Esophagus muscularis mucosa (tissue), 4 donors: Measurements from ENCODE around the gene TMC5. TPM values are rescaled to one million over a fixed set of nuclear protein-coding genes. Genes with fewer than 3 reads are reported as not detected.
"Not testable (repeated sequence)": the region's sequence is repeated elsewhere in the genome, so short reads cannot be mapped to it uniquely, and the experiment has no call there.

ENCODE experiments used
- DNase-seq: peaks from one replicate; pipeline ENCODE4 v3.0.0-alpha.2; 2017; ENCODE audit errors: extremely low spot score
- H3K27ac ChIP-seq, 4 donors: fragments of 200-600 bp; sonication (generic); replicated peaks in 1 of 4; 1 replicate in 3 of 4; 2 replicates in 1 of 4; pipeline ENCODE4 v1.5.1; 2016 to 2019; ENCODE audit warnings: mild to moderate bottlenecking in 1 of 4
- H3K27me3 ChIP-seq, 4 donors: fragments of 200-600 bp; sonication (generic); one replicate each; pipeline versions ENCODE4 v1.5.1 to v1.6.0; 2016 to 2019
- H3K36me3 ChIP-seq, 4 donors: fragments of 200-600 bp; sonication (generic); one replicate each; pipeline ENCODE4 v1.5.1; 2016 to 2019
- H3K4me1 ChIP-seq, 4 donors: fragments of 200-600 bp; sonication (generic); one replicate each; pipeline ENCODE4 v1.5.1; 2016 to 2019
- H3K4me3 ChIP-seq, 4 donors: fragments of 200-600 bp; sonication (generic); 1 replicate in 2 of 4; 2 replicates in 2 of 4; pipeline ENCODE4 v1.5.1; 2016 to 2019; ENCODE audit warnings: mild to moderate bottlenecking in 4 of 4, moderate library complexity in 1 of 4
- H3K9me3 ChIP-seq, 4 donors: fragments of 200-600 bp; sonication (generic); 1 replicate in 3 of 4; 2 replicates in 1 of 4; pipeline ENCODE4 v1.5.1; 2016 to 2019
- EP300 ChIP-seq: sonication (generic); formaldehyde crosslinking; IDR thresholded peaks from one replicate; pipeline ENCODE4 v1.6.1; 2017; ENCODE audit warnings: antibody characterized with exemption
- POLR2A ChIP-seq: fragments of 450-650 bp; IDR thresholded peaks from one replicate; pipeline ENCODE4 v1.6.1; 2017; ENCODE audit warnings: antibody characterized with exemption, moderate library complexity, mild to moderate bottlenecking, low read depth
- POLR2AphosphoS5 ChIP-seq, 2 donors: sonication (generic); formaldehyde crosslinking; IDR thresholded peaks; one replicate each; pipeline ENCODE4 v1.6.1; 2017; ENCODE audit warnings: antibody characterized with exemption in 2 of 2
- WGBS: methylation state at CpG from one replicate; pipeline ENCODE4 v1.1.5; 2018; 5-methylcytosine and 5-hydroxymethylcytosine counted together
- intact Hi-C: fragments of 100-400 bp; cut with DNase I; formaldehyde crosslinking; loops from one replicate; pipeline ENCODE4 v1.15.1; 2023
- total RNA-seq, 4 donors: library from RNA; depleted of rRNA; stranded (reverse); fragments of >200 nt; gene quantifications; one replicate each; pipeline versions ENCODE4 v1.1.0 to v1.2.1, GENCODE V29; 2016
- TF ChIP-seq, protein P1 (sequence below), 3 experiments: fragments of 200-600 bp in 2 of 3; fragments of 450-650 bp in 1 of 3; sonication (generic) in 2 of 3; IDR thresholded peaks; one replicate each; pipeline ENCODE4 v1.5.1; 2017 to 2019; ENCODE audit warnings: antibody characterized with exemption in 3 of 3, mild to moderate bottlenecking in 2 of 3, moderate library complexity in 1 of 3

TMC5 gene
- total RNA-seq, 4 donors from 2014 or later, result under 0.01 to 0.42 (median 0.12) TPM

DNA sequence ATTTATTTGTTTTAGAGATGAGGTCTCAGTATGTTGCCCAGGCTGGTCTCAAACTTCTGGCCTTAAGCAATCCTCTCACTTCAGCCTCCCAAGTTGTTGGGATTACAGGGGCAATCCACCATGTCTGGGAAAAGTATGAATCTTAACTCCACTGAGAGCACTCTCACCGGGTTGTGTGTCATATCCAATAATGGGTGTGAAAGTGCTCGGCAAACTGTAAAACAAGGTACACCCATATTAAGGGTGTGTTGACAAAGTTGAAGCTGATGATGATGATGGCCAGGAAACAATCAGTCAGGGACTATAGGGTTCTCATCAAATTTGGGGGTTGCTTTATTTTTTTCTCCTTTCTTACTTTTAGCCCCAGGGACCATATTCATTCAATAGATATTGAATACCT is 25.3 kb upstream of the TMC5 start:
- Histone ChIP-seq H3K27me3 (peaks cover 0 to 49% (median 3%) of the 10 kb centered on the region in 4 donors), H3K27ac (no peak overlapping the region), H3K36me3 (no peaks in the 10 kb centered on the region), H3K4me1 (no peaks in the 10 kb centered on the region), H3K9me3 (peaks cover 0 to 5% (median under 1%) of the 10 kb centered on the region in 4 donors), H3K4me3 (no peak overlapping the region)
- 88% methylated on average over 2 of the region's 2 CpGs for WGBS
- intact Hi-C loops, result no loop called here
- DNase-seq, result no peak
- TF ChIP-seq, protein P1, sequence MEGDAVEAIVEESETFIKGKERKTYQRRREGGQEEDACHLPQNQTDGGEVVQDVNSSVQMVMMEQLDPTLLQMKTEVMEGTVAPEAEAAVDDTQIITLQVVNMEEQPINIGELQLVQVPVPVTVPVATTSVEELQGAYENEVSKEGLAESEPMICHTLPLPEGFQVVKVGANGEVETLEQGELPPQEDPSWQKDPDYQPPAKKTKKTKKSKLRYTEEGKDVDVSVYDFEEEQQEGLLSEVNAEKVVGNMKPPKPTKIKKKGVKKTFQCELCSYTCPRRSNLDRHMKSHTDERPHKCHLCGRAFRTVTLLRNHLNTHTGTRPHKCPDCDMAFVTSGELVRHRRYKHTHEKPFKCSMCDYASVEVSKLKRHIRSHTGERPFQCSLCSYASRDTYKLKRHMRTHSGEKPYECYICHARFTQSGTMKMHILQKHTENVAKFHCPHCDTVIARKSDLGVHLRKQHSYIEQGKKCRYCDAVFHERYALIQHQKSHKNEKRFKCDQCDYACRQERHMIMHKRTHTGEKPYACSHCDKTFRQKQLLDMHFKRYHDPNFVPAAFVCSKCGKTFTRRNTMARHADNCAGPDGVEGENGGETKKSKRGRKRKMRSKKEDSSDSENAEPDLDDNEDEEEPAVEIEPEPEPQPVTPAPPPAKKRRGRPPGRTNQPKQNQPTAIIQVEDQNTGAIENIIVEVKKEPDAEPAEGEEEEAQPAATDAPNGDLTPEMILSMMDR (IDR thresholded peaks at IDR 0.05), result no peak
- TF ChIP-seq EP300 (no peak), POLR2AphosphoS5 (IDR thresholded peaks at IDR 0.05) (no peak), POLR2A (no peak)

DNA sequence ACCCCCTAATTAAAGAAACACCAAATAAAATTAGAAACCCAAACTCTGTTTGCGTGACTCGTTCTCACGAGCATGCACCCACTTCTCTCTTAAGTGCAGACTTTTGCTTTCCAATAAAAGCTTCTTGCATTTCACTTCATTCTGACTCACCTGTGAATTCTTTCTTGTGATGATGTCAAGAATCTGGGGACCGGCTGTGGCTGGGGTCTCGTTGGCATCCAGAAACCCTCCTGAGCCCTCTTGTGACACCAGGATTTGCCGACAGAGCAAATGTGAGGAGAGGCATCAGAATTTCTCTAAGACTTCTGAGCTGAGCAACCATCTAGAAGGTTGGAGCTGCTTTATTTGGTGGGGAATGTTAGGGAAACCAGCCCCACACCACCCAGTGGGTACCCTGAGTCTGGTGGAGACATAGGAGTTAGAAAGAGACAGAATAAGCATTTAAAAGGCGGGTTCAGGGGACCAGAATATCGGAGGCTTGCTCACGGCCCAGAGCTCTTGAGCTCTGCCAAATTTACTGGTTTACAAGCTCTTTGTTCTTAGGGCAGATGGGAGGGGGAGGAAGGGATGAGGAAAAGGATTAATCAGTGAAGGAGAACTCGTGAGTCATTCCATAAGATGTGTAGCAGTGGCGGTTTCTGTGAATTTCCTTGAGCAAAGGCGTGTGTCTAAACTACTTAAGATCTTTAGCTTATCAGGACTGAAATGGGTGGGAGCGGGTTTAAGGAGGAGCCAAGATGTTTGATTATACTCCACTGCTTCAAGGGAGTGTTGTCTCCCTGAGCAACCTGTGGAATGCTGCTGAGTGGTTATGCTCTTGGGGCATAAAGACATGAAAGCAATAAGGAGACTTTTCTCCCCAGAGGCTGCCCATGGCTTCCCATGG is 24.2 kb upstream of the TMC5 start:
- Histone ChIP-seq H3K27ac (no peak overlapping the region), H3K36me3 (no peaks in the 10 kb centered on the region), H3K9me3 (no peaks in the 10 kb centered on the region), H3K4me1 (no peaks in the 10 kb centered on the region), H3K4me3 (no peak overlapping the region), H3K27me3 (peaks cover 0 to 44% (median 3%) of the 10 kb centered on the region in 4 donors)
- intact Hi-C loops, result no loop called here
- no peak for DNase-seq
- 63% methylated on average over 13 of the region's 13 CpGs for WGBS
- TF ChIP-seq EP300, result no peak
- no peak for TF ChIP-seq POLR2AphosphoS5 (IDR thresholded peaks at IDR 0.05)
- TF ChIP-seq POLR2A, result no peak
- TF ChIP-seq, protein P1 (IDR thresholded peaks at IDR 0.05), result no peak

DNA sequence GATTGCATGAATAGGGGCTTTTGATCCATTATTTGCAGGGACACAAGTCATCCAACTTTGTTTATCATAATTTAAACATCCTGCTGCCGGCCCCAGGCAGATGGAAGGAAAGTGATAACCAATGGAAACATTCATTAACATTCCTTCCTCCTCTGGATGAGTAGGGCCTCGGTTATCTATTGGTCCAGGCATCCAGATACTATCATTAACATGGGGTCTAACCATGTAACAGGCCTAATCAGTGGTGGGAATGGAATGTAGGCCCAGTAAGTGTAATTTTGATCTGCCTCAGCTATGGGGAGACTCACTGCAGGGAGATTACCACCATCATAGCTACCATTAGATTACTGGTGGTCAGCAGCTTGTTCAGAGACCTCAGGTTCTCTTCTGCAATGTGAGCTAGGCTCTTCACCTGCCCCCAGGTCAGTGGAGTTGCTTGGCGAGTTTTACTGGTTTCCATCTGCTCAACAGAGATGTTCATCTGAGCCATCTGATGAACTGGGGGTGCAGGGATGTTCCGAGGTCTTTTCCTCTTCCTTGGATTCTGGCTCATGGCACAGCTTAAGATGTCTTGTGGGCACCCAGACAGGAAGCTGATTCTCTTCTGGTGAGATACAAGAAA is 21.9 kb upstream of the TMC5 start:
- H3K4me1 ChIP-seq, intact Hi-C loops, H3K9me3 ChIP-seq, H3K27ac ChIP-seq, DNase-seq, H3K36me3 ChIP-seq, H3K4me3 ChIP-seq: not testable (repeated sequence)
- H3K27me3 ChIP-seq, result peaks cover 0 to 27% (median 3%) of the 10 kb centered on the region in 4 donors
- 56% methylated on average over 4 of the region's 4 CpGs for WGBS

DNA sequence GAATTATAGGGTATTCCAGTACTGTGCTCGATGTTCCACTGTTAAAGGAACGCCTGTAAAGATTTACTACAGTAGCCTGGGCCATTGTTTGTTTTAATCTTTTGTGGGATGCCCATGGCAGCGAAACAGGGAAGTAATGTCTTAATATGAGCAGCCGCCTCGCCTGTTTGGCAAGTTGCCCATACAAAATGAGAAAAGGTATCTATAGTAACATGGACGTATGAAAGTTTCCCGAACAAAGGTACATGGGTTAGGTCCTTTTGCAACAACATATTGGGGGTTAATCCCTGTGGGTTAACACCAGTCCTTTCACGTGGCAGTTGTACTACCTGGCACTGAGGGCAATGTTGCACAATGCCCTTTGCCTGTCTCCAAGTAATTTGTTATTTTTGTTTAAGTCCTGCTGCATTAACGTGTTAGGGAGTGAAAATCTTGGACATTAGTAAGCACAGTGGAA is 21.1 kb upstream of the TMC5 start:
- WGBS, result 44% methylated on average over 9 of the region's 9 CpGs
- Histone ChIP-seq H3K9me3 (peaks cover 0 to 15% (median 11%) of the 10 kb centered on the region in 4 donors), H3K36me3 (no peaks in the 10 kb centered on the region), H3K4me3 (no peak overlapping the region), H3K27me3 (peaks cover 0 to 24% (median 2%) of the 10 kb centered on the region in 4 donors), H3K27ac (no peak overlapping the region), H3K4me1 (no peaks in the 10 kb centered on the region)
- no peak for DNase-seq
- intact Hi-C loops, result no loop called here
- TF ChIP-seq, protein P1 (IDR thresholded peaks at IDR 0.05), result no peak
- no peak for TF ChIP-seq EP300
- no peak for TF ChIP-seq POLR2A
- no peak for TF ChIP-seq POLR2AphosphoS5 (IDR thresholded peaks at IDR 0.05)

DNA sequence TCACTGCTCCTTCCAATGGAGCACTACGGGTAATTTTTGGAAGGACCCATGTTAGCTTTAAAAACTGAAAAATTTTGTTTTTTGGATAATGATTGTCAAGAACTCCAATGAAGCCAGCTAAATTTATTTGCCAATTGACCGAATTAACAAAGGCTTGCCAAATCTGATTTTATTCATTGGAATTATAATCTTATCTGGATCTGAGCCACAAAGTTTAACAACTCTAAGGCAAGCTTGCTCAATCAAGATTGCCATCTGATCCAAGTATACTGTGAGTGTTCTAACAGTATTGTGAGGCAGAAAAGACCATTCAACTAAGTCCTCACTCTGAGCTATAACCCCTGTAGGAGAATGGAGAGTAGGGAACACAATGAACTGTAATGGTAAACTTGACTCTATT is 20.3 kb upstream of the TMC5 start:
- H3K9me3 ChIP-seq, result peaks cover 0 to 23% (median 19%) of the 10 kb centered on the region in 4 donors
- intact Hi-C loops, H3K4me3 ChIP-seq, DNase-seq, H3K27ac ChIP-seq, H3K4me1 ChIP-seq, H3K36me3 ChIP-seq: not testable (repeated sequence)
- WGBS, result 78% methylated on average over 2 of the region's 2 CpGs
- H3K27me3 ChIP-seq, result peaks cover 0 to 24% (median 0%) of the 10 kb centered on the region in 4 donors
